Gastroesophageal sphincter (tissue), 4 donors: Measurements from ENCODE around the gene ZEB2. TPM values are rescaled to one million over a fixed set of nuclear protein-coding genes. Genes with fewer than 3 reads are reported as not detected.

Experiments
- ATAC-seq: fragments of 150-250 bp; one replicate; pipeline ENCODE4 v1.9.1; 2016; ENCODE audit warnings: mild to moderate bottlenecking, moderate library complexity
- H3K27ac ChIP-seq, 4 donors: fragments of 200-600 bp; sonication (generic) in 3 of 4; 1 replicate in 3 of 4; 2 replicates in 1 of 4; pipeline ENCODE4 v1.5.1; 2016 to 2019
- H3K27me3 ChIP-seq: fragments of 200-600 bp; sonication (generic); one replicate; pipeline ENCODE4 v1.5.1; 2019
- H3K36me3 ChIP-seq, 2 donors: fragments of 200-600 bp; sonication (generic); one replicate each; pipeline ENCODE4 v1.5.1; 2019; ENCODE audit warnings: control low read depth in 1 of 2
- H3K4me1 ChIP-seq, 3 donors: fragments of 200-600 bp; sonication (generic); 1 replicate in 2 of 3; 2 replicates in 1 of 3; pipeline ENCODE4 v1.5.1; 2016 to 2019; ENCODE audit warnings: control low read depth in 2 of 3
- H3K4me3 ChIP-seq, 2 donors: fragments of 200-600 bp; sonication (generic); one replicate each; pipeline ENCODE4 v1.5.1; 2019; ENCODE audit warnings: mild to moderate bottlenecking in 1 of 2, moderate library complexity in 1 of 2
- H3K9me3 ChIP-seq, 3 donors: fragments of 200-600 bp; sonication (generic); one replicate each; pipeline ENCODE4 v1.5.1; 2017 to 2019; ENCODE audit warnings: control low read depth in 2 of 3
- EP300 ChIP-seq: sonication (generic); formaldehyde crosslinking; IDR thresholded peaks from one replicate; pipeline ENCODE4 v1.6.1; 2017; ENCODE audit warnings: antibody characterized with exemption, mild to moderate bottlenecking
- POLR2A ChIP-seq, 2 donors: fragments of 450-650 bp; IDR thresholded peaks; one replicate each; pipeline ENCODE4 v1.6.1; 2017; ENCODE audit warnings: antibody characterized with exemption in 2 of 2, mild to moderate bottlenecking in 2 of 2, moderate library complexity in 1 of 2
- POLR2AphosphoS5 ChIP-seq: sonication (generic); formaldehyde crosslinking; IDR thresholded peaks from one replicate; pipeline ENCODE4 v1.6.1; 2017; ENCODE audit warnings: antibody characterized with exemption
- WGBS, 2 donors: methylation state at CpG; one replicate each; pipeline ENCODE4 v1.1.5; 2018; ENCODE audit warnings: low coverage in 1 of 2; 5-methylcytosine and 5-hydroxymethylcytosine counted together
- total RNA-seq, 4 donors: library from RNA; depleted of rRNA; stranded (reverse); fragments of >200 nt; gene quantifications; one replicate each; pipeline ENCODE4 v1.1.0, GENCODE V29; 2016
- TF ChIP-seq, protein P1 (sequence below), 4 experiments: fragments of 200-600 bp in 2 of 4; fragments of 450-650 bp in 2 of 4; sonication (generic) in 1 of 4; IDR thresholded peaks; one replicate each; pipeline ENCODE4 v1.5.1; 2017 to 2019; ENCODE audit warnings: antibody characterized with exemption in 4 of 4, mild to moderate bottlenecking in 2 of 4, moderate library complexity in 2 of 4

ZEB2 gene
- total RNA-seq, 4 donors from 2014 or later: 42.3 to 95.7 (median 53.8) TPM

DNA sequence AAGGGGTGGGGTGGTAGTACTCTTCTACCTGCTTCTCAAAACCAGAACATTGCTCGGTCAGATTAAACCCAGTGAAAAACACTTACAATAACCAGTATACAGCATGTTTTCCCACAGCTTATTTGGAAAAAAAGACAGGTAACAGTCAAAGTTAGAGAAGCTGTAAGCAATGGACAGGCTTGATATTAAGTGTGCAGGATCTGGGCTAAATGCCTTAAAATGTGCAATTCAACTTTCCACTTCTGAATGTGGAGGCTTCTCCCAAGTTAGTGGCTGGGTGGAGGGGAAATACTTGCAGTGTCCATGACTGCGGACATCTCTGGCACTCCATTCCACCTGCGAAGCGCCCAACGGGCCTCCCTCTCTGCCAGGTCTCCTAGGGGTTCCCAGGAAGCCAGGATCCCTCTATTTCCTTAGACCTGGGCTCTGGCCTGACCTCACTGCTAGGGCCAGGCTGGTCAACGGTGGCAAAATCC is 5.3 kb downstream of the ZEB2 start:
- Histone ChIP-seq H3K27me3 (peaks cover 66% of the 10 kb centered on the region), H3K9me3 (no peaks in the 10 kb centered on the region), H3K36me3 (no peaks in the 10 kb centered on the region), H3K27ac (peak overlapping the region; percentile 72 to 94 (median 86)), H3K4me3 (peak overlapping the region; percentile 66 to 73), H3K4me1 (peaks cover 0 to 46% (median 0%) of the 10 kb centered on the region in 3 donors)
- TF ChIP-seq EP300: no peak
- TF ChIP-seq, protein P1, sequence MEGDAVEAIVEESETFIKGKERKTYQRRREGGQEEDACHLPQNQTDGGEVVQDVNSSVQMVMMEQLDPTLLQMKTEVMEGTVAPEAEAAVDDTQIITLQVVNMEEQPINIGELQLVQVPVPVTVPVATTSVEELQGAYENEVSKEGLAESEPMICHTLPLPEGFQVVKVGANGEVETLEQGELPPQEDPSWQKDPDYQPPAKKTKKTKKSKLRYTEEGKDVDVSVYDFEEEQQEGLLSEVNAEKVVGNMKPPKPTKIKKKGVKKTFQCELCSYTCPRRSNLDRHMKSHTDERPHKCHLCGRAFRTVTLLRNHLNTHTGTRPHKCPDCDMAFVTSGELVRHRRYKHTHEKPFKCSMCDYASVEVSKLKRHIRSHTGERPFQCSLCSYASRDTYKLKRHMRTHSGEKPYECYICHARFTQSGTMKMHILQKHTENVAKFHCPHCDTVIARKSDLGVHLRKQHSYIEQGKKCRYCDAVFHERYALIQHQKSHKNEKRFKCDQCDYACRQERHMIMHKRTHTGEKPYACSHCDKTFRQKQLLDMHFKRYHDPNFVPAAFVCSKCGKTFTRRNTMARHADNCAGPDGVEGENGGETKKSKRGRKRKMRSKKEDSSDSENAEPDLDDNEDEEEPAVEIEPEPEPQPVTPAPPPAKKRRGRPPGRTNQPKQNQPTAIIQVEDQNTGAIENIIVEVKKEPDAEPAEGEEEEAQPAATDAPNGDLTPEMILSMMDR (IDR thresholded peaks at IDR 0.05): no peak
- TF ChIP-seq POLR2A (IDR thresholded peaks at IDR 0.05): no peak
- no peak for TF ChIP-seq POLR2AphosphoS5
- no peak for ATAC-seq
- WGBS, 2 donors: 44 to 60% methylated on average over 1 of the region's 6 CpGs

DNA sequence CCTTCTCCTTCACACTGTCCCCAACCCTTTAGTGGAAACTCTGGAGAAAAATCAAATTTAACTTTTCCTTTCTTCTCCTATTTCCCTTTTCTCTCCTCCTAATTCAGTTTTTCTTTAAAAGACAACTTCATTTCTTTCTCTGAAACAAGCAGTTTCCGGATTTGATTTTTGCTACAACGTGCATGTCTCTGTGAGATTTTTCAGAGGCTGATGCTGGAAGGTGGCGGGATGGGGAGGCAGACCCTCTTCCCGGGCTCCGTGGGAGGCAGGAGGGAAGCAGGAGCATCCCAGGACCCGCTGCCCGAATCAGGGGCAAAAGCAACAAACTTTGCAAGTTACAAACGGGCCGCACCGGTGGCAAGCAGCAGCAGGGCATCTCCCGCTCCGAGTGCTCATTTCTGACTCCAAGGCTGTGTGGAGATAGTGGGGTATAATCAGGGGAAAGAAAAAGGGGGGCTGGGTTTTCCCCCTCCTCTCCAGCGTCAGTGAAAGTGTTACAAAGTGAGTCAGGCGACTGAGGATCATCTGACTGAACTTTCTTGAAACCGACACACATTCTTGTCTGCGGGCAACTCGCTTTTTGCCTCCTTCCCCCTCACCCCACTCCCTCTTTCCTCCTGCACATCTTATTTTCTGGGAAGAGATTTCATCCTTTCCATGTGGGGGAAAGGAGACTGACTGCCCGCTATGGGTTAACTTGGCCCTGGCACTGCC is 6.4 kb downstream of the ZEB2 start:
- no peak for ATAC-seq
- Histone ChIP-seq H3K9me3 (no peaks in the 10 kb centered on the region), H3K27ac (peak overlapping the region; percentile 45 to 94 (median 86)), H3K36me3 (no peaks in the 10 kb centered on the region), H3K27me3 (peaks cover 55% of the 10 kb centered on the region), H3K4me3 (peak overlapping the region; percentile 10 to 66), H3K4me1 (peaks cover 0 to 42% (median 0%) of the 10 kb centered on the region in 3 donors)
- TF ChIP-seq POLR2A (IDR thresholded peaks at IDR 0.05) (no peak), POLR2AphosphoS5 (peak; percentile 29)
- 37 to 46% methylated on average over 5 to 13 of the region's 18 CpGs for WGBS, 2 donors

DNA sequence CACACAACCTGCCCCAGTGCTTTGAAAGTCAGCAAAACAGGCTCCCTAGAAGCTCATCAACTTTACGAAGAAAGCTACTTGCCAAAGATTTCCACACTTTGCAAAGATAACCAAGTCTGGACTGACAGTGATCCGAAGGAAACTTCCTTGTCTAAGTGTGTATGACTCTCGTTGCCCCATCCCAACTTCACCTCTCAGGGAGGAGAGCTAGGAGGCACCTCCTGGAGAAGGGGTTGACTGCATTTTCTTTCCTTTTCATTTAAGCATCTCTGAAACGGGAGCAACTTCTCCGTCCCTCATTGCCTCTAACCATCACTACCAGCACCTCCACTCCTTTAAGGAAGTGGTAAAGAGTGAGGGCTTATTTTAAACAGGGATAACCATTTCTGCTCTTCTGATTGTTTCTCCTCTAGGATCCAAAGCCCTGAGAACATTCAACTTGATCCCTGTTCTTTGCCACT is 7.0 kb downstream of the ZEB2 start:
- TF ChIP-seq POLR2AphosphoS5: no peak
- no peak for TF ChIP-seq POLR2A (IDR thresholded peaks at IDR 0.05)
- no peak for TF ChIP-seq EP300
- TF ChIP-seq, protein P1 (IDR thresholded peaks at IDR 0.05): no peak
- Histone ChIP-seq H3K4me1 (peaks cover 0 to 36% (median 0%) of the 10 kb centered on the region in 3 donors), H3K4me3 (peak overlapping the region; percentile 1 to 66), H3K36me3 (no peaks in the 10 kb centered on the region), H3K27ac (peak overlapping the region; percentile 45 to 94 (median 86)), H3K9me3 (no peaks in the 10 kb centered on the region), H3K27me3 (peaks cover 50% of the 10 kb centered on the region)
- 27 to 33% methylated on average over 1 to 2 of the region's 5 CpGs for WGBS, 2 donors
- ATAC-seq: no peak

DNA sequence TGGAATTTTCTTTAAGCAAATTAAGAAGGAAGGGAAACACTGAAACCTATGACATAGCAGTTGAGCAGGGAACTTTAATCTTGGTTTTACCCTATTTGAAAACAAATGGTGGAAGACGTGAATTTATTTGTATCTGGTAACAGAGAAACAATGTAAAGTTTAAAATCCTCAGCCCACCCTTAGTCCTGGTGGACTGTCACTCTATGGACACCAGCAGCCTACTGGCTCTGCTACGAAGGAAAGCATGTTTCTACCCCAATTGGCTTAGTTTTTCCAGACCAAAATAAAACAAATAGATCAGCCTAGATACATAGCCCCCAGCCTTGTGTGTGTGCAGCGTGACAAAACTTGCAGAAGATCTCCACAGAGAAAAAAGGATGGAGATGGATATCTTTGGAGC is 7.4 kb downstream of the ZEB2 start:
- 36 to 51% methylated on average over 1 to 3 of the region's 3 CpGs for WGBS, 2 donors
- no peaks in the 10 kb centered on the region for H3K9me3 ChIP-seq
- ATAC-seq: no peak
- peak overlapping the region; percentile 45 to 94 (median 86) for H3K27ac ChIP-seq
- TF ChIP-seq POLR2AphosphoS5: no peak
- TF ChIP-seq POLR2A (IDR thresholded peaks at IDR 0.05): no peak
- no peak for TF ChIP-seq EP300
- TF ChIP-seq, protein P1 (IDR thresholded peaks at IDR 0.05): no peak
- peaks cover 46% of the 10 kb centered on the region for H3K27me3 ChIP-seq
- no peaks in the 10 kb centered on the region for H3K36me3 ChIP-seq
- peak overlapping the region in 1 of 2 donors; percentile 66 for H3K4me3 ChIP-seq
- H3K4me1 ChIP-seq: peaks cover 0 to 32% (median 0%) of the 10 kb centered on the region in 3 donors

DNA sequence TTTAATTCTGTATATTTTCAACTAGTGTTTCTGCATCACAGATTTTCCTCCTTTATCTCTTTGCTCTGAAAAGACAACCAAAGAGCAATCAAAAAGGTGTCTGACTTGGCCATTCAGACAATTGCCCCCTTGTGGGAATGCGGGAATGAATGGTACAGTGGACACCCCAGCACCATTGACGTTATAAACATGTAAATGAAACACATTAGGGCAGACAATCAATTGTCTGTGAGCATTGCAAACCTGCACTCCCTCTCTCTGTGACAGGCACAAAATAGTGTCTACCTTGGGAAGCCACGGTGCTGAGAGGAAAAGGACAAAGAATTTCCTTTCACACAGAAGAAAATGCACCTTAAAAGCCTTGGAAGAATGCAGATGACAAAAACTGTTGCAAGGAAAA is 8.0 kb downstream of the ZEB2 start:
- Histone ChIP-seq H3K27me3 (peaks cover 40% of the 10 kb centered on the region), H3K4me3 (peak overlapping the region in 1 of 2 donors; percentile 66), H3K36me3 (no peaks in the 10 kb centered on the region), H3K9me3 (no peaks in the 10 kb centered on the region), H3K4me1 (peaks cover 0 to 26% (median 0%) of the 10 kb centered on the region in 3 donors), H3K27ac (peak overlapping the region in 3 of 4 donors; percentile 86 to 94 (median 87))
- no peak for ATAC-seq
- 43 to 60% methylated on average over 3 of the region's 3 CpGs for WGBS, 2 donors
- TF ChIP-seq POLR2AphosphoS5 (no peak), POLR2A (IDR thresholded peaks at IDR 0.05) (no peak), EP300 (no peak)
- TF ChIP-seq, protein P1 (IDR thresholded peaks at IDR 0.05): no peak
